ENCODE data around the gene EYA3. TPM values are rescaled to one million over a fixed set of nuclear protein-coding genes. Genes with fewer than 3 reads are reported as not detected.
A peak's percentile ranks its signal among the peaks of the same experiment; 100 is the strongest.

Gene EYA3
- total RNA-seq, 3 donors from 2014 or later (not counting 1 experiment from before 2014, with no cell fraction given): 17.7 to 25.2 (median 19.1) TPM

DNA sequence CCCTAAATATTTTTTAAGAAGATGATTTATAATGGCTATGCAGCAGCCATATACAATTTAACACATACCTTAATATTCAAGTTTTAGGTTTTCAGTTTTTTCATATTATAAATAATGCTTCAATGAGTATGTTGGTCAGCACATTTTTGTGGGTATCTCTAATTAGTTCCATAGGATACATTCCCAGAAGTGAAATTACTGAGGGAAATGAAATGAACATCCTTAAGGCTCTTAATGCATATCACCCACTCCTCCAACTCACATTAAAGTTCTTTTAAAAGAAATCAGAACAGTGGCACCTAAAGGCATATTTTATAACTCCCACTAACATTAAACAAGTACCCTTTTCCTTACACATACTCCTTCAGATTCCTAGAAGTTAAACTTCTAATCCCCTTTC is 56.1 kb downstream of the EYA3 start:
- H3K4me3 ChIP-seq (ENCODE audit: low read length): no peak overlapping the region
- H3K9me3 ChIP-seq (ENCODE audit: control insufficient read depth, insufficient read depth, low read length): no peaks in the 10 kb centered on the region
- Mint-ChIP-seq H3K27me3 (ENCODE audit: low read depth in 2 of 2) (no peaks in the 10 kb centered on the region), H3K27ac (no peak overlapping the region), H3K36me3 (no peaks in the 10 kb centered on the region), H3K4me1 (peaks cover 18% of the 10 kb centered on the region in 2 donors), H3K9me3 (no peaks in the 10 kb centered on the region), H3K4me3 (no peak overlapping the region)
- TF ChIP-seq, protein P1, sequence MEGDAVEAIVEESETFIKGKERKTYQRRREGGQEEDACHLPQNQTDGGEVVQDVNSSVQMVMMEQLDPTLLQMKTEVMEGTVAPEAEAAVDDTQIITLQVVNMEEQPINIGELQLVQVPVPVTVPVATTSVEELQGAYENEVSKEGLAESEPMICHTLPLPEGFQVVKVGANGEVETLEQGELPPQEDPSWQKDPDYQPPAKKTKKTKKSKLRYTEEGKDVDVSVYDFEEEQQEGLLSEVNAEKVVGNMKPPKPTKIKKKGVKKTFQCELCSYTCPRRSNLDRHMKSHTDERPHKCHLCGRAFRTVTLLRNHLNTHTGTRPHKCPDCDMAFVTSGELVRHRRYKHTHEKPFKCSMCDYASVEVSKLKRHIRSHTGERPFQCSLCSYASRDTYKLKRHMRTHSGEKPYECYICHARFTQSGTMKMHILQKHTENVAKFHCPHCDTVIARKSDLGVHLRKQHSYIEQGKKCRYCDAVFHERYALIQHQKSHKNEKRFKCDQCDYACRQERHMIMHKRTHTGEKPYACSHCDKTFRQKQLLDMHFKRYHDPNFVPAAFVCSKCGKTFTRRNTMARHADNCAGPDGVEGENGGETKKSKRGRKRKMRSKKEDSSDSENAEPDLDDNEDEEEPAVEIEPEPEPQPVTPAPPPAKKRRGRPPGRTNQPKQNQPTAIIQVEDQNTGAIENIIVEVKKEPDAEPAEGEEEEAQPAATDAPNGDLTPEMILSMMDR (IDR thresholded peaks at IDR 0.05): no peak
- no peak for ATAC-seq
- no peak overlapping the region for H3K27ac ChIP-seq (ENCODE audit: low read length)
- intact Hi-C loops (cut with micrococcal nuclease): no loop called here
- no peaks in the 10 kb centered on the region for H3K27me3 ChIP-seq (ENCODE audit: control insufficient read depth, insufficient read depth, low read length)
- DNase-seq: no peak
- H3K36me3 ChIP-seq (ENCODE audit: control insufficient read depth, insufficient read depth, low read length): peaks cover 24% of the 10 kb centered on the region
- peaks cover 6% of the 10 kb centered on the region for H3K4me1 ChIP-seq (ENCODE audit: control insufficient read depth, insufficient read depth, low read length)

DNA sequence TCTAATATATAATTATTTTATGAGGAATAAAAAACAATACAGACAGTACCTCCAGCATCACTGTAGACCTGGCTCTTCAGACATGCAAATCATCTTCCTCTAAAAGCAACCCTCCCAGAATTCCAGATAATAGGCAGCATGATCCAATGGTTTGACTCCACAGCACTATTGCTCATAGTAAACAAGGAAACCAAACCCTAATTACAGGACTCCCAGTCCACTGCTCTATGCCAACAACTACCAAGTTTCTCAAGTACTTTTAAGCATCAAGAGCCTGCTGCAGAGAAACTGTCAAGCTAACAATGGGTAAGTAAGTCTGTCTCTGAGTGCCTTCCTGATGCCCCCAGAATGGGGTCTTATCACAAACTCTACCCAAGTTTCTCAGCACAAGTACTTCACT is 57.2 kb downstream of the EYA3 start:
- Mint-ChIP-seq H3K36me3 (no peaks in the 10 kb centered on the region), H3K9me3 (no peaks in the 10 kb centered on the region), H3K4me1 (peaks cover 22 to 26% of the 10 kb centered on the region in 2 donors), H3K27me3 (ENCODE audit: low read depth in 2 of 2) (no peaks in the 10 kb centered on the region), H3K27ac (peak overlapping the region in 1 of 2 donors; percentile 18), H3K4me3 (no peak overlapping the region)
- no peaks in the 10 kb centered on the region for H3K27me3 ChIP-seq (ENCODE audit: control insufficient read depth, insufficient read depth, low read length)
- H3K4me3 ChIP-seq (ENCODE audit: low read length): no peak overlapping the region
- H3K4me1 ChIP-seq (ENCODE audit: control insufficient read depth, insufficient read depth, low read length): peaks cover 6% of the 10 kb centered on the region
- TF ChIP-seq, protein P1 (IDR thresholded peaks at IDR 0.05): no peak
- DNase-seq (no peak), ATAC-seq (no peak)
- intact Hi-C loops (cut with micrococcal nuclease): no loop called here
- no peaks in the 10 kb centered on the region for H3K9me3 ChIP-seq (ENCODE audit: control insufficient read depth, insufficient read depth, low read length)
- H3K36me3 ChIP-seq (ENCODE audit: control insufficient read depth, insufficient read depth, low read length): peaks cover 18% of the 10 kb centered on the region
- H3K27ac ChIP-seq (ENCODE audit: low read length): no peak overlapping the region

DNA sequence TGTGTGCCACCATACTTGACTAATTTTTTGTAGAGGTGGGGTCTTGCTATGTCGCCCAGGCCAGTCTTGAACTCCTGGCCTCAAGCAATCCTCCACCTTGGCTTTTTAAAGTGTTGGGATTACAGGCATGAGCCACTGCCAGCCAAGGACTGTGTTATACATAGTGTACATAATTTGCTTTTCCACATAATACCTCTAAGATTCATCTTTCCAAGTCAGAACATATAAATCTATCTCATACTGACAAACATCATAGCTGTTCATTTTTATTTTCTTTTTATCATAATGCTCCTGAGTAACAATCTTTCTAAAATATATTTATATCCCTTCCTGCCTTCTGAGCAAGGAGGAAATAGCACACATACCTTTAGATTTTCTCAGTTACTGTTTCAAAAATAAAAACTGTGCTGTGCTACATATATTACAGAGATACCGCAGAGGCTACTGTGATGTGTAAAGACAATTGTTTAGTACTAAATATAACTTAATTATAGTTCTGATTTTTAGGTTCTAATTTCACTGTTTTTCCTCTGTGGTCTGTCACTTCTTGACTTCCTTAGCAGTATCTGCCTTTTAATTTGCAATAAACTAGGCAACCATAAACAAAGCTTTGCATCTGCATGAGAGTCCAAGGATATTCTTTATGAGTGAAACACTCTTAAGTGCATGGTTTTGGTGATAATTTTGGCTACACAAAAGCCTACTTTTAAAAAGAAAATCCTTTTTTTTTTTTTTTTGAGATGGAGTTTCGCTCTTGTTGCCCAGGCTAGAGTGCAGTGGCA is 59.3 kb downstream of the EYA3 start:
- no peaks in the 10 kb centered on the region for H3K27me3 ChIP-seq (ENCODE audit: control insufficient read depth, insufficient read depth, low read length)
- Mint-ChIP-seq H3K27me3 (ENCODE audit: low read depth in 2 of 2) (no peaks in the 10 kb centered on the region), H3K4me3 (peak overlapping the region; percentile 25), H3K27ac (peak overlapping the region; percentile 78 to 87), H3K4me1 (peaks cover 22 to 26% of the 10 kb centered on the region in 2 donors), H3K9me3 (no peaks in the 10 kb centered on the region), H3K36me3 (no peaks in the 10 kb centered on the region)
- H3K4me3 ChIP-seq (ENCODE audit: low read length): no peak overlapping the region
- H3K9me3 ChIP-seq (ENCODE audit: control insufficient read depth, insufficient read depth, low read length): no peaks in the 10 kb centered on the region
- DNase-seq (no peak), ATAC-seq (peak in 2 of 3 donors; percentile 32 to 62)
- TF ChIP-seq, protein P1 (IDR thresholded peaks at IDR 0.05): no peak
- peaks cover 15% of the 10 kb centered on the region for H3K36me3 ChIP-seq (ENCODE audit: control insufficient read depth, insufficient read depth, low read length)
- 100% methylated on average over 2 of the region's 3 CpGs for WGBS (ENCODE audit: insufficient coverage)
- intact Hi-C loops (cut with micrococcal nuclease): no loop called here
- peaks cover 6% of the 10 kb centered on the region for H3K4me1 ChIP-seq (ENCODE audit: control insufficient read depth, insufficient read depth, low read length)
- no peak overlapping the region for H3K27ac ChIP-seq (ENCODE audit: low read length)

DNA sequence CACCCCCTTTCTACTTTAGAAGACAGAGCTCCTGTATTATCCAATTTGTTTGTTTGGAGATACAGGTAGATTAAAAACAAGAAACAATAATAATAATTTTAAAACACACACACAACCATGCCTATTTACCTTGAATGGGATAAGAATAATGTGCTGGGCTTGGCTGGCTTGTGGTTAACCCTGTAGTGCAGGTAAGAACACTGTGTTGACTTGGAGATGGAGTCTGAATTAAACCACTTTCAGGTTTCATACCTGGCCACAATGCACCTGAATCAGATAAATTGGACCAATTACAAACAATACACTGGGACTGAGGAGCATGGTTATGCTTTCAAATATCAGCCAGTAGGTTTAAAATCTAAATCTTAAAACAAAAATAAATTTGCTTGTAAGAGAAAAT is 60.8 kb downstream of the EYA3 start:
- no peaks in the 10 kb centered on the region for H3K36me3 Mint-ChIP-seq

More for the DNA sequence above, 60.8 kb downstream of the EYA3 start:
- Mint-ChIP-seq H3K27ac (peak overlapping the region; percentile 31 to 74), H3K9me3 (no peaks in the 10 kb centered on the region), H3K4me1 (peaks cover 22 to 26% of the 10 kb centered on the region in 2 donors), H3K4me3 (no peak overlapping the region), H3K27me3 (ENCODE audit: low read depth in 2 of 2) (no peaks in the 10 kb centered on the region)
- no peaks in the 10 kb centered on the region for H3K9me3 ChIP-seq (ENCODE audit: control insufficient read depth, insufficient read depth, low read length)
- TF ChIP-seq, protein P1 (IDR thresholded peaks at IDR 0.05): no peak
- no peak overlapping the region for H3K27ac ChIP-seq (ENCODE audit: low read length)
- ATAC-seq: no peak
- intact Hi-C loops (cut with micrococcal nuclease): no loop called here
- no peaks in the 10 kb centered on the region for H3K27me3 ChIP-seq (ENCODE audit: control insufficient read depth, insufficient read depth, low read length)
- H3K4me3 ChIP-seq (ENCODE audit: low read length): no peak overlapping the region
- peaks cover 6% of the 10 kb centered on the region for H3K4me1 ChIP-seq (ENCODE audit: control insufficient read depth, insufficient read depth, low read length)
- peaks cover 11% of the 10 kb centered on the region for H3K36me3 ChIP-seq (ENCODE audit: control insufficient read depth, insufficient read depth, low read length)
- no peak for DNase-seq

Data from natural killer cell (primary cell).